Stimulated activated naive CD8-positive, alpha-beta T cell treated with anti-CD3 and anti-CD28 coated beads, Interleukin-15, Interleukin-2, amounts not matched to agents 100 ng/mL and 50 ng/mL, for 24 hours (primary cell): ENCODE results near the gene RHPN2.

Experiments used
- H3K27ac Mint-ChIP-seq: one replicate; pipeline ENCODE4 v1.8.0; 2021; ENCODE audit warnings: mild to moderate bottlenecking, mixed read lengths
- H3K27me3 Mint-ChIP-seq: one replicate; pipeline ENCODE4 v1.8.0; 2021; ENCODE audit warnings: mixed read lengths
- H3K36me3 Mint-ChIP-seq: one replicate; pipeline ENCODE4 v1.8.0; 2021; ENCODE audit warnings: low read depth, mixed read lengths
- H3K4me1 Mint-ChIP-seq: one replicate; pipeline ENCODE4 v1.8.0; 2021; ENCODE audit warnings: low read depth, mixed read lengths
- H3K4me3 Mint-ChIP-seq: one replicate; pipeline ENCODE4 v1.8.0; 2021; ENCODE audit warnings: mild to moderate bottlenecking, mixed read lengths
- H3K9me3 Mint-ChIP-seq: one replicate; pipeline ENCODE4 v1.8.0; 2021; ENCODE audit warnings: mixed read lengths

Gene RHPN2

DNA sequence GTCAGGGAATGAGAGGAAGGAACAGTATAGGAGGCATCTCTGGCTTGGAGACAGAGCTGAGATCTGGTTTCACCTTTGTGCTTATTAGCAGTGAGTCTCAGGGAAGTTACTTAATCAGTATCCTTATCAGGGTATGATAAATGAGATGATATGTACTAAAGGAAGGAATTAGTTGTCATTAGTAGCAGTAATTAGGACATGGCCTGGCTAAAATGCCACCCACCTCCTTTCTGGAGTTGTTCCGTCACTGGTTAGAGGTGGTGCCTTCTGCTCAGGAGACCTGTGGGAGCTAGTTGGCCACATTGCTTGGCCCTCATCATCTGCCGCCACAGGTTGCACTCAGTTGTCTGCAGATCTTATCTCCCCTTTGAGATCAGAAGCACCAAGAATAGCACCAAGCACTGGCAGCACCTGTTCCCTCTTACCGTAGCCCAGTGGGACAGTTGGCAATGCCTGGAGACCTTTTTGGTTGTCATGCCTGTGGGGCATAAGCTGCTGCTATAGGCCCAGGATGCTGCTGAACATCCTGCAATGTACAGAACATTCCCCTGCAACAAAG is 21.0 kb upstream of the RHPN2 start:
- H3K9me3 Mint-ChIP-seq: no peaks in the 10 kb centered on the region
- no peak overlapping the region for H3K4me3 Mint-ChIP-seq
- no peaks in the 10 kb centered on the region for H3K27me3 Mint-ChIP-seq

DNA sequence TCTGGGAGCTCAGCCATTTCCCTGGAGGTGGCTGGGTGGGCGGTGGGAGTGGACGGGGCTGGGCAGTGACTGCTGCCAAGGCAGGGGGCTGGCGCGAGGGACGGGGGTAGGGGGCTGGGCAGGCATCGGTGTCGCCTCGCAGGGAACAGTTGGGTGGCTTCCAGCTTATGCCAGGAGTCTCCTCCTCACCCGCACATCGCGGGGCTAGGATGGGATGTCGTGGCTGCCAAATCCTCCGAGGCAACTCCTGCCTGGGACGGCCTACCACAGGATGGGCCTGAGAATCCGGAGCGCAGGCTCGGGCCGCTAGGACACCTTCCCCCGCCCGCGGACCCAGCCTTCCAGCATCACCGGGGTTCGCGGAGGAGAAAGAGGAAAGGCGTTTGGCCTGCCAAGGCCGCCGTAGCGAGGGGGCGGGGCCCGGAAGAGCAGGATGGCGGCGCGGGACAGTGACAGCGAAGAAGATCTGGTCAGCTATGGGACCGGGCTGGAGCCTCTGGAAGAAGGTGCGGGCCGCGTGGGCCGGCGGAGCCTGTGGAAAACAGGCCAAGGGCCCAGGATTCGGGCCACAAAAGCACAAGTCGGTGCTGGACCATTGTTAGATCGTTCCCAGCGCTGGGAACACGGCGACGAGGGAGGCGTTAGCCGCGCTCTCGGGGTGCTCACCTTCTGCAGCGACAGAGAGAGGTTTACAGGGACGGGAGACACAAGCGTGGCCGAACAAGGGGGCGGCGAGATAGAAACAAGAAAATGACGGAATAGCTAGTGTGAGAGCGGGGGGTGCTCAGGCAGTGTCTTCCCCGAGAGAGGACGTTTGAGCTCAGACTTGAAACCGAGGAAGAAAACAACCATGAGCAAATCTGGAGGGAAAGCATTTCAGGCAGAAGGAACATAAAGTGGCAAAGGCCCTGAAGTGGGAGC is 16.3 kb upstream of the RHPN2 start, which contains the start of gene GPATCH1:
Gene GPATCH1 (plus strand): TSS at position 421 of the 921 bp plus-strand sequence. CDS start 13 bp downstream, at position 434.
- Mint-ChIP-seq H3K27me3 (peaks cover 1% of the 10 kb centered on the region), H3K27ac (peak within 1 kb of the TSS; percentile 97), H3K9me3 (no peaks in the 10 kb centered on the region), H3K4me1 (peaks cover 31% of the 10 kb centered on the region), H3K36me3 (no peaks in the 10 kb centered on the region), H3K4me3 (peak within 1 kb of the TSS; percentile 100)

More for the DNA sequence above, 21.0 kb upstream of the RHPN2 start:
- peaks cover 17% of the 10 kb centered on the region for H3K36me3 Mint-ChIP-seq
- H3K27ac Mint-ChIP-seq: no peak overlapping the region
- peaks cover 28% of the 10 kb centered on the region for H3K4me1 Mint-ChIP-seq

DNA sequence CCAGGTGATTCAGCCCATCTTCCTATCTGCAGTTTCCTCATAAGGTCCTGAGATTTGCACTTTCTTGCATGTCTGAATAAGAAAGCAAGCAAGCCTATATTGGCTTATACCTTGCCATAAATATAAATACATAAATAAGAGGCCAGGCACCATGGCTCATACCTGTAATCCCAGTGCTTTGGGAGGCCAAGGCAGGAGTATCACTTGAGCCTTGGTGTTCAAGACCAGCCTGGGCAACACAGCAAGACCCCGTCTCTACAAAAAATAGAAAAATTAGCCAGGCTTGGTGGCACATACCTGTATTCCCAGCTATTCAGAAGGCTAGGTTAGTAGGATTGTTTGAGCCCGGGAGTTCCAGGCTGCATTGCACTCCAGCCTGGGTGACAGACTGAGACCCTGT is 10.8 kb upstream of the RHPN2 start:
- H3K9me3 Mint-ChIP-seq: no peaks in the 10 kb centered on the region
- no peak overlapping the region for H3K27ac Mint-ChIP-seq
- H3K27me3 Mint-ChIP-seq: peaks cover 7% of the 10 kb centered on the region
- peaks cover 3% of the 10 kb centered on the region for H3K4me1 Mint-ChIP-seq
- no peaks in the 10 kb centered on the region for H3K36me3 Mint-ChIP-seq
- no peak overlapping the region for H3K4me3 Mint-ChIP-seq

DNA sequence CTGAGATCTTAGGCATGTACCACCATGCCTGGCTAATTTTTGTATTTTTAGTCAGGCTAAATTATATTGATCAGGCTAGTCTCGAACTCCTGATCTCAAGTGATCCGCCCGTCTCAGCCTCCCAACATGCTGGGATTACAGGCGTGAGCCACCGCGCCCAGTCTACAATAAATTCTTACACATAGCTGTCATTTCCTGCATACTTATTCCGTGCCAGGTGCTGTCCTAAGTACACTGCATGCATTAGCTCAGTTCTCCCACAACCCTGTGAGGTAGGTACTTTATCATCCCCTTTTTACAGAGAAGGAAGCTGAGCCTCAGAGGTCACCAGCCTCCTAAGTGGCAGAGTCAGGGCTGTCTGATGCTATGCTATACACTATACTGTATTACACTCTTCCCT is 7.2 kb upstream of the RHPN2 start:
- no peaks in the 10 kb centered on the region for H3K36me3 Mint-ChIP-seq
- H3K9me3 Mint-ChIP-seq: no peaks in the 10 kb centered on the region
- peaks cover 11% of the 10 kb centered on the region for H3K27me3 Mint-ChIP-seq
- H3K27ac Mint-ChIP-seq: no peak overlapping the region
- no peak overlapping the region for H3K4me3 Mint-ChIP-seq
- no peaks in the 10 kb centered on the region for H3K4me1 Mint-ChIP-seq

DNA sequence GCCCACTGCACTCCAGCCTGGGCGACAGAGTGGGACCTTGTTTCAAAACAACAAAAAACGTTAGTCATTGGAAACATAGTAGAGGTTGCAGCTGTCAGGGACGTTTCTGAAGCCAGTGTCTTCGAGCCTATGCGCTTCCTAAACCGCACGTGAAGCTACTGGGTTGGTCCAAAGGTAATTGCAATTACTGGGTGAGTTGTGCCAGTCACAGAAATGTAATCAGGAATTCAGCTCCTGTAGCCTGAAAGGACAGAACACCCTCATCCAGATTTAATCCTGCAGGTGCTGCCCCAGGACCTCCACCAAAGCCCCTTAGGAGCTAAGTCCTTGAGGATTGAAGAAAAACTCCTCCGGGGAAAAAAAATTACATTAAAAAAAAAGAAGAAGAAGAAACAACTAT is 2.4 kb upstream of the RHPN2 start:
- Mint-ChIP-seq H3K4me3 (no peak overlapping the region), H3K36me3 (no peaks in the 10 kb centered on the region)

DNA sequence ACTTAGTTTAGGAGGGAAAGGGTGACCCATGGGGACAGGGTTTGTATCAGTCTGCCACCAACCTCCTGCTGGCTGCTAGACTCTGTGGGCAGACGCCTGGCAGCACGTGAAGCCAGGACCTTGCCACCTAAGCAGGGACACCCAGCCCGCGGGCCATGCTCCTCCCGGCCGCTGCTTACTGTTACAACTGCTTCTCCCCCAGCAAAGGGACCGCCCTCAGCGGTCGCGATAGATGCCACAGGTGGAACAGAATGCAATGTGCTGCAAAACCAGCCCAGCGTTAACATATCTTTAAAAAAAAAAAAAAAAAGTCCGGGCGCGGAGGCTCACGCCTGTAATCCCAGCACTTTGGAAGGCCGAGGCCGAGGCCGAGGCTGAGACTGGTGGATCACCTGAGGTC is 1.9 kb upstream of the RHPN2 start:
- Mint-ChIP-seq H3K4me1 (peaks cover 4% of the 10 kb centered on the region), H3K27ac (no peak overlapping the region), H3K9me3 (no peaks in the 10 kb centered on the region), H3K4me3 (peak overlapping the region; percentile 19), H3K27me3 (peaks cover 23% of the 10 kb centered on the region), H3K36me3 (no peaks in the 10 kb centered on the region)

More for the DNA sequence above, 2.4 kb upstream of the RHPN2 start:
- Mint-ChIP-seq H3K27ac (no peak overlapping the region), H3K4me1 (peaks cover 4% of the 10 kb centered on the region), H3K9me3 (no peaks in the 10 kb centered on the region), H3K27me3 (peaks cover 21% of the 10 kb centered on the region)

DNA sequence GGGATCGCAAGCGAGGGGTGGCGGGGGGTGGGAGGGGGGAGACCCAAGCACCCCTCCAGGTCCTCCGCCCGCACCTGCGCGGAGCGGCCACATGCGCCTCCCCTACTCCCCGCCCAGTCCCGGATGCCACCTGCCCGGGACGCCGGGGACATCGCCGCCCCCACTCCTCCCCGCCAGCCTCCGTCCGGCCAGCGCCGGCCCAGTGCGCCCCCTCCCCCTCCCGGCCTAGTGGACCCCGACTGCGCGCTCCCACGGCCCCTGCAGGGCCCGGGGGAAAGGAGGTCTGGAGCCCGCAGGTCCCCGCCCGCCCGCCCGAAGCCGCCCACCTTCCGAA is 263 bp downstream of the RHPN2 start:
- H3K4me1 Mint-ChIP-seq: peaks cover 4% of the 10 kb centered on the region
- no peaks in the 10 kb centered on the region for H3K9me3 Mint-ChIP-seq
- H3K36me3 Mint-ChIP-seq: no peaks in the 10 kb centered on the region
- H3K27ac Mint-ChIP-seq: no peak overlapping the region
- H3K4me3 Mint-ChIP-seq: peak overlapping the region; percentile 75
- peaks cover 27% of the 10 kb centered on the region for H3K27me3 Mint-ChIP-seq

DNA sequence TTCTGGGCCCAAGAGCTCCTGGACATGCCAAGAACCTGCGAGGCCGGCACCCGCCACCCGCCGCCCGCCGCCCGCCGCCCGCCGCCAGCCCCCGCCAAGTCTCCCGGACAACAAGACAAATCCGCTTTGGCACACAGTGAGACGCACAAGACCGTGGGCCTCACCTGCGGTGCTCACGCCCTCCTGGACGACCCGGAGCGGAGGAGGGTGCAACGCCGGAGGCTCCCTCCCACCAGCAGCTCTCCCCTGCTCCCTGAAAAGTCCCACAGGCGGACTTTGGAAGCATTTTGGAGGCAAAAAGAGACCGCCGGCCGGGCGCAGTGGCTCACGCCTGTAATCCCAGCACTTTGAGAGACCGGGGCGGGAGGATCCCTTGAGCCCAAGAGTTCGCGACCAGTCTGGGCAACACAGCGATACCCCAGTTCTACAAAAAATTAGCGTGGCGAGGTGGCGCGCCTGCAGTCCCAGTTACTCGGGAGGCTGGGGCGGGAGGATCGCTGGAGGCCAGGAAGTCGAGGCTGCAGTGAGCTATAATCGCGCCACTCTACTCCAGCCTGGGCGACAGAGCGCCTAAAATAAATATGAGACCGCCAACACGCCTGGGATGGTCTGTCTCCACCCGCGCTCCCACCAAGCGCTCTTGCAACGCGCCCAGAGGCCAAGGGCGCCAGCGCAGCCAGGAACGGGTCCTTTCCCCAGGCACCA is 783 bp downstream of the RHPN2 start:
- Mint-ChIP-seq H3K4me1 (peaks cover 4% of the 10 kb centered on the region), H3K27me3 (peaks cover 27% of the 10 kb centered on the region), H3K9me3 (no peaks in the 10 kb centered on the region), H3K36me3 (no peaks in the 10 kb centered on the region), H3K27ac (no peak overlapping the region), H3K4me3 (peak overlapping the region; percentile 75)

DNA sequence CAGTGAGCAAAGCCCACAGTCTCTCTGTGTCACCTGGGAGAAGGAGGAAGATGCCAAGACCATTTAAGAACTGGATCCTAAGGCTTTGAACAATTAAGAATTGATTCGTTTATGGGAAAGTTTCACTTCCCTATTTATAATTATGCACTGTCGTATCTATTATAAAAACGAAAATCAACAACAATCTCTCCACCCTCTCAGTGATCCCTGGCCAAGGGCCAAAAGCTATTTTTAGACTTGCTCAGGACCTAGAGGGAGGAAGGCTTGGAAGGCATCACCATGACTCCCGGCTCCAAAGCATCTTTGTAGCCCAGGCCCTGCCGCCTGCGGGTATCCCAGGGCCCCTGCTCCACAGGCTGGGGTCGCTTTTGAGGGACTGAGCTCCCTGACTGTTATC is 1.3 kb downstream of the RHPN2 start:
- Mint-ChIP-seq H3K4me3 (peak overlapping the region; percentile 75), H3K4me1 (peaks cover 4% of the 10 kb centered on the region), H3K27me3 (peaks cover 27% of the 10 kb centered on the region), H3K9me3 (no peaks in the 10 kb centered on the region), H3K36me3 (no peaks in the 10 kb centered on the region), H3K27ac (no peak overlapping the region)

DNA sequence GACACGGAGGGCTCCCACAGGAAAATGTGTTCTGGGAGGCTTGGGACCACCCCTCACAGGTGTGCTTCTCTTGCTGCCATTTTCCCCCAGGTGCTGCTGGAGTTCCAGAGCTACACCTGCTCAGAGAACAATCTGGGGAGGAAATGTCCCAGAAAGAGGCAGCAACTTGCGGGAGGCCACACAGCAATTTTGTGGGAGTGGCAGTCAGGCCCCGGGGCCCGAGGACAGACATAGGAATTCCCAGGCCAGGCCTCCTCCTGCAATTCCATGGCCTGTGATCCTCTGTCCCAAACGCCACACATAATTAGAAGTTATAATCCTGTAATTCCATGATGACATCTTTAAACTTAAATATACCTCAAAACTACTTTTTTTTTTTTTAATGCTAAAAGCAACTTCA is 1.8 kb downstream of the RHPN2 start:
- H3K36me3 Mint-ChIP-seq: no peaks in the 10 kb centered on the region
- H3K9me3 Mint-ChIP-seq: no peaks in the 10 kb centered on the region
- peak overlapping the region; percentile 75 for H3K4me3 Mint-ChIP-seq
- H3K27ac Mint-ChIP-seq: no peak overlapping the region
- H3K4me1 Mint-ChIP-seq: peaks cover 4% of the 10 kb centered on the region
- peaks cover 27% of the 10 kb centered on the region for H3K27me3 Mint-ChIP-seq

DNA sequence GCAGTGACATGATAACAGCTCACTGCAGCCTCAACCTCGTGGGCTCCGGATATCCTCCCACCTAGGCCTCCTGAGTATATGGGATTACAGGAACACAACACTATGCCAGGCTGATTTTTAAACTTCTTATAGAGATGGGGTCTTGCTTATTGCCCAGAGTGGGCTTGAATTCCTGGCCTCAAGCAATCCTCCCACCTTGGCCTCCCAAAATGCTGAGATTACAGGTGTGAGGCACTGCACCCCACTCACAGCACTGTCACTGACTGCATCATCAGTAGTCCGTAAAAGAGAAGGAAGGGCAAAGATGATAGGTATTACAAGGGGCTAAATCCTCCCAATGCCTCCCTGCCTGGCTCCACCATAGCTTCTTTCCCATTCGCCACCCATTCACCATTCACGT is 4.1 kb downstream of the RHPN2 start:
- peaks cover 4% of the 10 kb centered on the region for H3K4me1 Mint-ChIP-seq
- no peak overlapping the region for H3K27ac Mint-ChIP-seq
- peaks cover 18% of the 10 kb centered on the region for H3K27me3 Mint-ChIP-seq
- H3K9me3 Mint-ChIP-seq: no peaks in the 10 kb centered on the region
- no peak overlapping the region for H3K4me3 Mint-ChIP-seq
- no peaks in the 10 kb centered on the region for H3K36me3 Mint-ChIP-seq

DNA sequence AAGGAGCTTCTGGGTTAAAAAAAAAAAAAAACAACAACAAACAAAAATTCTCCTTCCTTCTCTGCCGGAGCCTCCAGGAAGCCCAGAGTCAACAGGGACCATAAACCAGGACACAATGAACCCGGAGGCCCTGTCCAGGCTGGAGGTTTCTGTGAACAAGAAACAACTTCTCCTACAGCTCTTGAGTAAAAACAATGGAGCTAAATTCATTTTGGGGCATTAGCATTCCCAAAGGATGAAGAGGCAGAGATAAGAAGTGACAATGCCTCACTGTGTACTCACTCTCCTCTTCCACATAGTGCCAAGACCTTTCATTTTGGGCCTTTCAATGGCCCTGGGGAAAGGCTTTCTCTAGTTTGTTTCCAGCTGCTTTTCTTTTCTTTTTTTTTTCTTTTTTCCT is 9.0 kb downstream of the RHPN2 start:
- Mint-ChIP-seq H3K27ac (no peak overlapping the region), H3K4me1 (no peaks in the 10 kb centered on the region), H3K4me3 (no peak overlapping the region), H3K36me3 (no peaks in the 10 kb centered on the region), H3K9me3 (no peaks in the 10 kb centered on the region), H3K27me3 (peaks cover 4% of the 10 kb centered on the region)

DNA sequence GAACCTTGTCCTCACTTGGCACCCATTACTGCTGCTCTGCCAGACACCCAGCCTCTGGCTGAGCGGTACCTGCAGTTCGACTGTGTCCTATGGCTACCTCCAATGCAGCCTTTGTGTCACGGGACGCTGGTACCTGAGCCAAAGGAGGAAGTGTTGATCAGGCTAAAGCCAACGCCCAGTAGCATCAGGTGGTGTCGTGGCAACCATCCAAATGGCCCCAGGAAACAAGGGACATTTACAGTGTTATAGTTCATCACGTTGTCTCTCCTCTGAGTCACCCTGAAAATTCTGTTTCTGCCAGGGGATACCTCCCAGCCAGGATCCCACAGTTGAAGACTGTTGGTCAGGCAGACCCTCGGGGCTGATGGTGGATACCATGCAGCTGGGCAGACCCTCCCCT is 10.1 kb downstream of the RHPN2 start:
- H3K4me3 Mint-ChIP-seq: no peak overlapping the region
- H3K4me1 Mint-ChIP-seq: no peaks in the 10 kb centered on the region
- no peaks in the 10 kb centered on the region for H3K36me3 Mint-ChIP-seq
- H3K27me3 Mint-ChIP-seq: peaks cover 2% of the 10 kb centered on the region
- H3K27ac Mint-ChIP-seq: no peak overlapping the region
- no peaks in the 10 kb centered on the region for H3K9me3 Mint-ChIP-seq

DNA sequence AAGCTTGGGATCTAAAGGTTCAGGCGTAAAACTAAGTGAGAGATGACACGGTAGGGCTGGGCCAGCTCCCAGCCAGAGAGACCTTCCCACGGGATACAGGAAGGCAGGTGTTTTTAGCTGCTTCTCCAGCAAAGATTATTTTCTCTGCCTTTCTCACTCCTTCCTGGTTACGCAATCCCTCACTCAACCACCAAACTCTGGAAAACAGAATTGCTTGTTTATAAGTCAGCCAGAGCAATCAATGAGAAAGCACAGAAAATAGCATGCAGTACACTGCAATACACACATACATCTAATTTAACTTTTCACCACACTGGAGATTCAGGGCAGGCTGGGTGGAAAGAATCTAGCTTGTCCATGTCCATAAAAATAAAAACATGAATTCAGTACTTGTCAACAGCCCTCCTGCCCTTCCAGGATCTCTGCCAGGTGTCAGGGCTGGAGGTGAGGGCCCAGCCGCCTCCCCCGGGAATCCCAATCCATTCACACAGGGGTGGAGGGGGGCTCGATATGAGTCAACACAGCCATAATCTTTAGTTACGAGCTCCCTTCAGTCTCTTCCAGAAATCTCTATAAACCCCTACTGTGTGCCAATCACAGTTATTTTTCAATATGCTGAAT is 12.2 kb downstream of the RHPN2 start:
- H3K36me3 Mint-ChIP-seq: no peaks in the 10 kb centered on the region
- no peak overlapping the region for H3K4me3 Mint-ChIP-seq
- H3K27ac Mint-ChIP-seq: no peak overlapping the region
- no peaks in the 10 kb centered on the region for H3K9me3 Mint-ChIP-seq
- H3K4me1 Mint-ChIP-seq: no peaks in the 10 kb centered on the region
- H3K27me3 Mint-ChIP-seq: no peaks in the 10 kb centered on the region

DNA sequence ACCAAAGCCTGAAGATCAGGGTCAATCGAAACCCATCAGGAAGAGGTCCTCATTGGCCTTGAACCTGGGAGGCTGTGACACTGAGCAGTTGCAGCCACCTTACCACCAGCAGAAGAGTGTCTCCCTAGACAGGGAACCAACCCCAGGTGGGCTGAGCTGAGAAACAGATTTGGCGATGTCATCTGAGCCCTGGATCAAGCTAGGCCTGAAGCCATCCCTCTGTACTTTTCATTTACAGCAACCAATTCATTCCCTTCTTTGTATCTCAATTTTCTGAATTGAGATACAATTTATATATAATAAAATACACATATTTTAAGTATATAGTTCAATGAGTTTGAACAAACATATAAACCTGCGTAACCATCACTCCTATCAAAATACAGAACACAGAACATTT is 14.6 kb downstream of the RHPN2 start:
- Mint-ChIP-seq H3K4me3 (no peak overlapping the region), H3K9me3 (no peaks in the 10 kb centered on the region), H3K4me1 (no peaks in the 10 kb centered on the region), H3K27ac (no peak overlapping the region), H3K27me3 (no peaks in the 10 kb centered on the region), H3K36me3 (no peaks in the 10 kb centered on the region)
